ENCODE results near the gene CPNE4. TPM values are rescaled to one million over a fixed set of nuclear protein-coding genes. Genes with fewer than 3 reads are reported as not detected.
"Not testable (repeated sequence)": the region's sequence is repeated elsewhere in the genome, so short reads cannot be mapped to it uniquely, and the experiment has no call there.

The CPNE4 gene
- total RNA-seq: not detected

DNA sequence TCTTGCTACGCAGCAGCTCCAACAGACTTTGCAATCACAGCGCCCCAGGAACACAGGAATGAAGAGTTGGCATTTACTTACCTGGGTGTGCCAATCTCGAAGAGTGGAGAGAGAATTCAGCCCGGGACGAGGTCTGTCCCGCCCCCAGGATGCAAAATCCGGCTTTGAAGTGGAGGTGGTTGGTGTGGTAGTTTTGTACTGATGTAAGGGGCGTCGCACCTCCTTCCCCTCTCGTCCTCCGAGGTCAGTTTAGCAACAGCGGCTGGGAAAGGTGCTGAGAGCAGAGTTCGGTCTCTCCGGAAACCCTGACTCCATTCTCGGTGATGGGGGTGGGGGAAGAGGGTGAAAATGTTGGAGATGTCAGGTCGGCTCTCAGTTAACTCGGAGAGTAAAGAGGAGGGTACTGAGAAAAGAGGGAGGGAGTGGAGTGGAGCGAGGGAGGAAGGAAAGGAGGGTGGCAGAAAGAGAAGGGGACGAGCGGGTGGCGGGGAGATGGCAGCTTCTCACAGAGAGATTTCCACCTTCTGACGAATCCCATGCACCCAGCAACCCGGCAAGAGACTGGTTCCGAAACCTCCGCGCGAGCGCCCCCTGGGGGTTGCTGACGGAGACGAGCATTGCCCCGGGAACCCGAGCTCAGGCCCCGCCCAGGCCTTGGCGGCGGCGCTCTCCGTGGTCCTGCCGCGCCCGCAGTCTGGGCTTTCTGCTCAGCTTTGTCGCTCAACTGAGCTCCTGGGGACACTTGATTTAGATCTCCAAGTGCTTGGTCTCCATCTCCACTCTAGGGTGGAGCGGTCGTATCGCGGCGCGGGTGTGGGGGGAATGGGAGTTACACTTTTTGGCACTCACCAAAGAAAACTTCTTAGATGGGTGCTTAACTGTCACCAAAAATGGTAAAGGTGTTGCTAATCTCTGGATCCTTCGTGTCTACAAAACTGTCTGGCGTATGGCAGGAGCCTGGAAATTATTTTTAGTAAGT, at the start of gene CPNE4:
CPNE4 (minus strand) TSS at position 529 of the 979 bp plus-strand sequence.
- ChIA-PET CTCF (interaction anchor here (0.6 kb wide), 1 partner anchor 147 kb away, joined by 3 read pairs; no protein-coding TSS in a partner anchor), POLR2A (no interaction called here)

DNA sequence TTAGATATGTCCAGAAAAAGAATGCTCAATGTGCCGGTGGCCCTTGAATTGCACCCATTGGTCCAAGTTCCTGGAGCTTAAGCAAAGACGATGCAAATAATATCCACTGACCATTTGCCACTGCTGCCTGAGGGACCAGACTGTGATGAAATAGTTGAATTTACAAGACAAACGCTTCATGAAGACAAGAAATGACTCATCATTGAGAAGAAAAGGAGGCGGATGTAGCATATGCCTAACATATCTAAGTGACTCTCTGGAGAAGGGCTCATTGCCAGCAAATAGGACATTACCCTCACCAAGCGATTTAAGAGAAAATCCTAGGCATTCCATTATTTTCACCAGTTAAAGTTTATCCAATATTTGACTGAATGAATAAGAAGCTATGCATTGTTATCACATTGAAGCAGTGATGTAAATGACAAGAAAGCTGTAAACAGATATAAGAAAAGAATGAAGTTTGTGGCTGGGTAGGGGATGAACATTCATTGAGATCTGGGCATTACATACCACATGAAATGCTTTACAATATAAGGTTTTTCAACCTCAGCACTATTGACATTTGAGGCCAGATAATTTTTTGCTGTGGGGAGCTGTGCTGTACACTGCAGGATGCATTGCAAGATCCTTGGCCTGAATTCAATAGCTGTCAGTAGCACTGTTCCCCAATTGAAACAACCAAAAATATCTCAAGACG, 48.9 kb upstream of the CPNE4 start:
- ChIA-PET CTCF (no interaction called here), POLR2A (no interaction called here)

DNA sequence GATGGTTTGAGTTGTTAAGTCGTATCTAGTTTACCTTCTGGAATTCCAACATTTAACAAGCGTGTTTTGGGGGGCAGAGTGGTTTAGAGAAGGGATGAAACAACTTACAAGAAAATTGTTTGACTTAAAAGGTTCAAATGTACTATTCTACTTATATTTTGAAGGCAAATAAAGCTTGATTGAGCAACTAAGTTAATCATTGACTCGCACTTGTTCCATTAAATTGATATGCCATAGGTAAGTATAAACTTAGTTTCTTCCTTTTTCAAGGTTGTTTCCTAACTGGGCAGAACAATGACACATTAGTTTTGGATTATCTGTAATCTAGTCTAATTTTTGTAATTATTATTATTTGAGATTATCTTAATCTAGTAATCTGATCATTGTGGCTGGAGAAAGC, 48.3 kb upstream of the CPNE4 start:
- ChIA-PET CTCF (no interaction called here), POLR2A (no interaction called here)

DNA sequence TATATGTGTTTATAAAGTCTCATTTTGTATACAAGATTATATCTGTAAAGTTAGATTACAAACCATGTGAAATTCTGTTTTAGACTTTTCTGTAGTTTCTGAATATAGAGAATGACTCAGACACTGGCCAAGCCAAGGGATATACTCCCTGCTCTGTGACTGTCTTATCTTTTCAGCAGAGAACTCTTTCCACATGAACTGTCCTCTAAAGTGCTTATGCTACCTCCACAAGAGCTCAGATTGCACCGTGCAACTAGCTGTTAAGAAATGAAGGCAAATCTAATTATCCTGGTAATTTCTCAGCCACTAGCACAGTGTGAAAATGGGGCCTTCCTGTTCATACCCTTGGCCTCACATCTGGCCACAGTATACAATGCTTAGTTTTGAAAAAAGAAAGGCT, 44.3 kb upstream of the CPNE4 start:
- POLR2A ChIA-PET: no interaction called here

DNA sequence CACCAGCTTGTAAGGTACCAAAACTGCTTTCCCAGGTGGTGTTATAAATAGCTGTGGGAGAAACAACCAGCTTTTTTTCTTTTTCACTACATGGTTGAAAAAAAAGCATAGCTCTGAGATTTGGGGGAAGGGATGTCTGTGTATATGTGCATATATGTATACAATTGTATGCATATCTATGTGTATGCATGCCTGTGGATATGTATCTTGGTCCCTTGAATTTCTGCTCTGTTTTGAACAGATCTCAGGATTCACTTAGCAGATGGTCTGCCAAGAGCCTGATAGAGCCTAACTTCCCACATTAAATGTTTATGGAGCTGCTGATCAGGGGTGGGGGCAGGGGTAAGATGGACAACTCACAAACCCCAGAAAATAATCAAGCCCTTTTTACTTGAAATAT, 39.0 kb upstream of the CPNE4 start:
- ChIA-PET POLR2A (no interaction called here), CTCF (no interaction called here)

More for the DNA sequence above, 44.3 kb upstream of the CPNE4 start:
- CTCF ChIA-PET: no interaction called here

DNA sequence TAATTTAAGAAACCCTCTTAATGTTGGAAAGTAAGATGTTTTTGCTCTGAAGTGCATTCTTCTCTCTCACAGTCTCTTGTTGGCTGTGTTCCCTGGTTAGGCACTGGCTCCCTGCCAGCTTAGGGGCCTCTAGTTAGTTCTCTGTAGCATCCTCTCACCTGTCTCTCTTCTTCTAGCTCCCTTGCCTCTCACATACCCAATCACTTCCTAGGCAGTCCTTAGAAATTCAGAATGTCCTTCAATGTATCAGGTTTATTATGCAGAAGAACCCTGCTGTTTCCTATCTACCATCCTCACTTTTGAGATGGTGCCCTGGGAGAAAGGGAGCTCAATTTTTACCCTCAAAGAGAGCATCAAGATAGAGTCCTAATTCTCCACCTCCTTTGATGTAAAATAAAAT, 36.2 kb upstream of the CPNE4 start:
- POLR2A ChIA-PET: no interaction called here
- CTCF ChIA-PET: no interaction called here

DNA sequence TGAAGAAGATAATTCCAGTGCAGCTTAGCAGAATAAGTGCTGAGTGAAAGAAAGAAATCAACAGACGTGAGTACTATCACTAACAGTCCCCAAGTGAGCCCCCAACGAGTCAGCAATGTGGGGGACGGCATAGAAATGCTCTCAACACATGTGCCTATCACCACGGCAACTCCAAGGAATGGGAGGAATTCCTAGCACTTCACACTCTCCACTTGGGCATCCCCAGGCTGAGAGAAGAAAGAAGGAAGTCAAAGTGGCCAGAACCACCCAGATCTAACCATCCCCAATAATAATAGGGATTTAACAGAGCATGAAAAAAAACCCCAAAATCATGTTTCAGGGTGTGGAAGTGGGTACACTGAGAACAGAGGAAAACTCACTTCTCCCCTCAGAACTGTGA, 29.3 kb upstream of the CPNE4 start:
- ChIA-PET POLR2A (no interaction called here), CTCF (no interaction called here)

DNA sequence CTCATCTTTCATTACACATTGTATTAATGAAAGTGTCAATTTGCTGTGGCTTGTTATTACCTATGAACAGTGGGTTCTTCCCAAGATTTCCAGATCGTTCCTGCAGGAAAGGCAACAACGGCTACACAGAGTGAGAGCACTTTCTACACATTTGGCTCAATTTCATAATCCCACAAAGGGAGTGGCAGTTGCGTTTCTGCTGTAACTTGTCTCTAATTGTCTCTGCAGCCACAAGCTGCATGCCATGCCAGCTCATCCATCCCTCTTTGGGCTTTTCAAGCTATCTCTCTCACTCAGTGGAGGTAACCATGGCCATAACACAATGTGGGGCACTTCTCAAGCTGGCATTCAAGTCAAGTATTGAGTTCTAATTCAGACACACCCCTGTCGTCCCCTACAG, 27.7 kb upstream of the CPNE4 start:
- ChIA-PET CTCF (no interaction called here), POLR2A (no interaction called here)

DNA sequence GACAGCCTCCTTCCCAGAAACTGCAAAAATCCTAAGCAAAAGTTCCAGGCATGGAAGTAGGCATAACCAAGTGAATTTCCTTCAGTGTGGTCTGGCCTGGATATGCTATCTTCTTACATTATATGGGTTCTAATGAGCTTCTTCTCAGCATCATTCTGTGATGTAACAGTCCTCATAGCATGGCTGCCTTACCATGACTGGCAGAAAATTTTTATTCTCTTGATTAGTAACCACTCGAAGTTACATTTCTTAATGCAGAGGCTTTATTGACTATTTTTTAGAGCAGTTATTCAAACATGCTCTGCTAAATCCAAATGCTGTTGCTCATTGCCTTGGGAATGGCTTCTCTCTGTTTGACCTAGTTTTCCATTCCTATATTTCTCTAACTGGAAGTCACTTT, 21.1 kb upstream of the CPNE4 start:
- ChIA-PET CTCF (no interaction called here), POLR2A (no interaction called here)

DNA sequence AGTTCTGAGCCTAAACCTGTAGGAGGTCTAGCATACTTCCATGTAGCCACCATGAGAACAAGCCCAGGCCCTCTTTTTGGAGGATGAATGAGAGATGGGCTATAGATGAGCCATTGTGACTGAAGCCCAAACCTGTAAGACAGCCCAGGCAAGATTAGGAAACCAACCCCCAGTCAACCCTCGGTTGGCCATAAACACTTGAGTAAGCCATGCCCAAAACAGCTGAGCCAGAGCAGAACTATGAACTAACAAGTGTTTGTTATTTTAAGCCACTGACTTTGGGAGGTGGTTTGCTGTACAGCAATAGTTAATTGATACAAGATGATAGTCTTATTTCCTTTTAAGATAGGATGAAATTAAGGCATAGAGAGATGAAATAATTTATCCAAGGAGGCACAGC, 12.4 kb upstream of the CPNE4 start:
- ChIA-PET POLR2A (no interaction called here), CTCF (no interaction called here)

DNA sequence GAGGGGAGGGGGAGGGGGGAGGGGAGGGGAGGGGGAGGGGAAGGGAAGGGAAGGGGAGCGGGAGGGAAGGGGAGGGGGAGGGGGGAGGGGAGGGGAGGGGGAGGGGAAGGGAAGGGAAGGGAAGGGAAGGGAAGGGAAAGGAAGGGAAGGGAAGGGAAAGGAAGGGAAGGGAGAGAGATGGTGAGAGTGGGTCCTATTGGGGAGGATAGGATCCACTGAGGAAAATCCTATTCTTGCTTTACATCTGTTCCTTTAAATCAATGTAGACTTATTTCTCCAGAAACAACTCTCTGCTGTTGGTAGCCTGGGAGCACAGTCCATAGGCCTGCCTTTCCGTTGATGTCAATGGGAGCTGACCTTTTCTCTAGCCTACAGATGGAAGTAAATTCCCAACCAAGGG, 10.1 kb upstream of the CPNE4 start:
- POLR2A ChIA-PET, CTCF ChIA-PET: not testable (repeated sequence)

DNA sequence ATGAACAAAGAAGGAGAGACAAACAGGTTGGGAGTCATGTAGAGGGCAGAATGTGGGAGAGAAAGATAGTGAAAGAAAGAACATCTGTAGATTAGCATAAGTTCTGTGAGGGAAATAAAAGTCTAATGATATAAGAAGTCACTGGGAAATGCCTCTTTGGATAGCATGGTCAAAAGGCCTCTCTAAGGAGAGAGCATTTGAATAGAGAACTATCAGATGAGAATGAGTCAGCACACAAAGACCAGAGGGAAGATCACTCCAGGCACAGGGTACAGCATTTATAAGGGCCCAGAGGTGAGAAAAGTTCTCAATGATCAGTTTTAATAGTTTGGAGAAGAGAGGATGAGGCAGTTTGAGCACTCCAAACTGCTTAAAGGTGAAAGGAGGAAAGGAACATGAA, 7.9 kb upstream of the CPNE4 start:
- ChIA-PET CTCF (no interaction called here), POLR2A (no interaction called here)

DNA sequence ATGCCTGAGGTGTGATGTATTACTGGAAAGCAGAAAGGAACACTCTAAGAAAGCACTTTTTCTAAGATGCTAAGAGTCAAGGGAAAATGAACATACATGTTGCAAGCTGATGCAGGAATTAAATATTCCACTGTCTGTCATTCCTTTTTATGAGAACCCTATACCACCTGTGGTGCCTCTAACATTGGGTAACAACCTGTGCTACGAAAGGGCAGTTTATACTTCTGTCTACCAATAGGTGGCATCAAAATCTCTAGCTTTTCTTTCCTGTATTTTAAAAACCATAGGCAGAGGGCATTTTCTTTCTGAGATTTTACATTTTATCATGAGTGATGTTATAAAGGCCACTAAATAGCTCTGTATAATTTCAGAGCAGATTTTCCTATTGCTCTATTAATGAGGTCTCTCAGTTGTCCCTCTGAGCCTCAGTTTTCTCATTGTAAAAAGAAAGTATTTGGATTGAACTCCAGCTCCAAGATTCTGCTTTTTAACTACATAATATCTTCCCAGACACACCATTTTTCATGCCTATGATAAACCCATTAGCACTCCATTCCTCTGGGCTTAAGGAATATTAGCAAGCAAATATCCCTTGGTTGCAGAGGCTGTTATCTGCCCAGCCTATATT, 3.5 kb upstream of the CPNE4 start:
- POLR2A ChIA-PET: no interaction called here
- CTCF ChIA-PET: no interaction called here

DNA sequence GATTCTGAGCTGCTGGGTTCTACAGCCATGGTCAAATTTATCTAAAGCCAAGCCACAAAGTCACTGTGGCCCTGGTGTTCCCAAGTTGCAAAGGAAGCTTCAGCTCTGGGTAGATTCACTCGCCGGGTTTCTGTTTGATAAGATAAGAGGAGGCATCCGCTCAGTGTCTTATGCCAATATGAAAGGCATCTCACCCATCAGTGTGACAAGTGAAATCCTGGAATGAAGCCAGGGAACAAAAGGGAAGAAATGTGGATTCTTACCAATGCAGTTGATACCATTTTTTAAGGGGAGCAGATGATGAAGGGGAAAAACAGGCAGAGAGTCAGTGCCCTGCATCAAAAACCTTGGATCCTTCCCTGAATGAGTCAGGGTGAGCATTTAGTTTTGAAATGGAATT, 2.8 kb upstream of the CPNE4 start:
- CTCF ChIA-PET: no interaction called here
- POLR2A ChIA-PET: no interaction called here

DNA sequence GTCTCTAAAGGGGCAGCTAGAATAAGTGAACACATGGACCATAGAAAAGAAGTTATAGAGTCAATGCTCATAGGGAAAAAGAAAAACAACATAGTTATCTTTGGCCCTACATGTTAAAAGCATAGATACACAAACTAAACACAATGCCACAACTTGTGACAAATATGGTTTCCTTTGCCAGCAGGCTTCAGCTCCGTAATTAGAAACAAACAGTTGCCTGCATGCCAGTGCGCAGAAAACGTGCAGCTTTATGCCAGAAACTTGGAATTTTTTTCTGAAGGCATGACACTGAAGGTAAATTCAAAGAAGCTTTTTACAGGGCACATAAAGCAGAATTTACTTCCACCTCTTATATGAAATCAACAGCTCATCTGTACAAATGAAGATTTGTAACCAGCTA, 2.2 kb upstream of the CPNE4 start:
- CTCF ChIA-PET: no interaction called here
- POLR2A ChIA-PET: no interaction called here

DNA sequence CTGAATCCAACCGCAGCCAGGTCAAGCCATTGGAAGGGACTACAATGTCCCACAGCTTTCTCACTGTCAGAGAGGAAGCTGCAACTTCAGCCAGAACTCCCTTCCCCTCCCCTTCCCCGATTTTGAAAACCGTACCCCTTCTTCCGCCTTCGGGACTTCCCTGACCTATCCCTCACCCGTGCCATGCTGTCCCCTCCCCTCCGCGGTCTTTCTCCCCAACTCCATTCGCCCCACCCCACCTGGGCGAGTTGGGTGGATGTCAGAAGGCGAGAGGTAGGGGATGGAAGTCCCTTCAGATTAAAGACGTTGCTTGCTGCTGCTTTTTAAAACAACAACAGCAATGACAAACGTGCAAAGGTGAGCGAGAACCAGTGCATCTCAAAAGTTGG, 723 bp downstream of the CPNE4 start:
- CTCF ChIA-PET: no interaction called here
- POLR2A ChIA-PET: no interaction called here

DNA sequence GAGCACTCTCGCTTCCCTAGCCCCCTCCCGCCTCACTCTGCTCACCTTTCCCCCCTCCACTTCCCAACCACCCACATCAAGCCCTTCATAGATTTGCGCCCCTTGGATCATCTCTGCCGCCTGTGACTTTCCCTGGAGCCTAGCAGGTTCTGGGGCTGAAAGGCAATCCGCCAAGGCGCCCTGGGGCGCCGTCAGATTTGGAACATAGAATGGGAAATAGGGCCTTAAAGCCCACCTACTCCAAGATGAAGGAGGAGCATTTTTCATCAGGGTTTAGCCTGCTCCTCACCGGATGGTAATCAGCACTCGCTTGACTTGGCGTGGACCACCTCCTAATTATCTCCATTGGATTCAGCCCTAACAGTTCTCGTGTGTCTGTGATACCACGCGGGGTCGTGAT, 1.3 kb downstream of the CPNE4 start:
- ChIA-PET CTCF (no interaction called here), POLR2A (no interaction called here)

DNA sequence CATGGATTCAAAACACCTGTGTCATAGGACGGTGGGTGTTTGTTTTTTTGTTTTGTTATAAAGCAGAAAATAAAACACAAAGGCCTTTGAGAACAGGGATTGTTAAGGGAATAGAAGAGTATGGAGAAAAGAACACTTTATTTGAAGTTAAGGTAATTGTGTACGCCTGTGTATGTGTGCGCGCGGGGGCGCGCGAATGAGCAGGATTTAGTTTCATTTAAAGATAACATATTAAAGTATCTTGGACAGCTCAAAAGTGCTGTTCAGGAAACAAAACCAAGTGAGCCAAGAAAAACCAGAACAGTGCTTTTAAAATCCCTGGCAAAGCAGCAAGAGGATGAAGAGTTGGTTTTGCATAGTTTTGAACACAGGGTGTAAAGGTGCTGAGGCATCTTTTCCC, 1.9 kb downstream of the CPNE4 start:
- POLR2A ChIA-PET: no interaction called here
- CTCF ChIA-PET: no interaction called here

DNA sequence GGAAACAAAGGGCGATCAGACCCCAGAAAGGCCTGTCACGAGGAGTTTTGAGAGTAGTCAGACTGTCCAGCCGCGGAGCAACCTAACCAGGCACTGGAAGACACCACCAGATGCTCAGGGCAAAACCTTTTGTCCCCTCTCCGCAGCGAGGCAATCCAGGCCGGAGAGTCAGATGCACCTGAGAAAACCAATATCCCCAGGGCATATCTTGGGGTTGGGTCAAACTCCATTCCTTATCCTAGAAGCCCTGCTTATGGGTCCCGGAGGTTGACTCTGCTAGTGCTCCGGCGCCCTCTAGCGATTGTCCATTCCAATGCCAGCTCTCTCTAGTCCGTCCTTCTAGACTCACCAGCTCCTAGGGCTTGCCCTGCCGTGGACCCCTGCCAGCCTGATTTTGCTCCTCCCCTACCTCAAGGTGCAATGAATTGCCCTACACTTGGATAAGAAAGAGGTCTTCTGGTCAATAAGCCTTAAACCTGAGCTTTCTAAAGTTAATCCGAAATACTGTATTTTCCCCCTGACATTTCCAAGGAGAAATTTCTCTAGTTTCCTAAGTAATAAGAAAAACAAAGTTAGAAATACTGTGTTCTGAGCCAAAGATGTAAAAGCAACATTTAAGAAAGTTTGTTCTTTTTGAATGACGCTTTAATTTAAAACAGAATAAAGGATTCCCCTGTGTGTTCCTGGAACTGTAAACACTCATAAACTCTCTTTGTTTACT, 5.5 kb downstream of the CPNE4 start:
- POLR2A ChIA-PET: no interaction called here
- CTCF ChIA-PET: no interaction called here

DNA sequence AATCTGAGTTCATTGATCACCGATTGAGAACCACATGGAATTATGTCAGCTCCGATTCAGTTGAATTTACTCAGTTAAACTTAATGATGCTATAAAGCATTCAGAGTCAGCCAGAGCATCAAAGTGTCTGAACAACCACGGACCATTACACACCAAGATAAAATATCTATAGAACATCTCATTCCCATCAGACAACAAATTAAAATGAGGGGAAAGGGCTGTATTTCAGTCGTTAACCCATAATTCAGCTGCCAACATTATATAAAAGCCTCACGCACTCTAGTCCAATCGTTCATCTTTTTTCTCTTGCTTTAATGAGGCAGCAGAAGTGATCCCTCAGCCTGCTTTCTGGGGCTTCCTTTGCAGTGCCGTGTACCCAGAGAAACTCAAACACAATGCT, 11.9 kb downstream of the CPNE4 start:
- CTCF ChIA-PET: no interaction called here
- POLR2A ChIA-PET: no interaction called here

DNA sequence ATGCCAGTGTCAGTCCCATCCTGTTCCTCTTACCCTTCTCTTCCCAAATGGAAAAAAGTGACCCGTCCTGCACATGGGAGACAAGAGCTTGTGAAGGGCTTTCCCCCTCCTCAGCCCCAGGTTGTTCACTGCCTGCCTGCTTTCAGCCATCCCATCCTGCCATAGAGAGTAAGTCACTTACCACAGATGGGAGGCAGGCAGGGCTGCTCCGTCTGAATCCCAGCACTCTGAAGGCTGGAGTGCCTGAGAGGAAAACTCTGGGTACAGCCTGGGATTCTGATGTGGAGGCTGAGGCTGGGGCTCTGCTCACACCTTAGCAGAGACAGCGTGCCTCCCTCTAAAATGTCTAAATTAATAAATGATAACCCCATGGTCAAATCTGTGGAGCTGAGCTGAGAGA, 14.8 kb downstream of the CPNE4 start:
- CTCF ChIA-PET: no interaction called here
- POLR2A ChIA-PET: no interaction called here
